Mesothelial cell of epicardium (in vitro differentiated cells): ENCODE measurements around the gene CADPS2. TPM values are rescaled to one million over a fixed set of nuclear protein-coding genes. Genes with fewer than 3 reads are reported as not detected.
A peak's percentile ranks its signal among the peaks of the same experiment; 100 is the strongest.
"Not testable (repeated sequence)": the region's sequence is repeated elsewhere in the genome, so short reads cannot be mapped to it uniquely, and the experiment has no call there.

Experiments used
- DNase-seq, 2 experiments: peaks; one replicate each; pipeline ENCODE4 v3.0.0; 2021; ENCODE audit warnings: low spot score in 2 of 2; ENCODE audit not compliant: unreplicated experiment in 2 of 2
- H3K27ac Mint-ChIP-seq: 2 replicates; pipeline ENCODE4 v1.8.0; 2021; ENCODE audit warnings: mixed read lengths
- H3K27me3 Mint-ChIP-seq: 2 replicates; pipeline ENCODE4 v1.8.0; 2021; ENCODE audit warnings: low read depth, mixed read lengths
- H3K36me3 Mint-ChIP-seq: 2 replicates; pipeline ENCODE4 v1.8.0; 2021; ENCODE audit warnings: mixed read lengths
- H3K4me1 Mint-ChIP-seq: 2 replicates; pipeline ENCODE4 v1.8.0; 2021; ENCODE audit warnings: mixed read lengths
- H3K4me3 Mint-ChIP-seq: 2 replicates; pipeline ENCODE4 v1.8.0; 2021; ENCODE audit warnings: mild to moderate bottlenecking, moderate library complexity, mixed read lengths
- H3K9me3 Mint-ChIP-seq: 2 replicates; pipeline ENCODE4 v1.8.0; 2021; ENCODE audit warnings: mixed read lengths
- total RNA-seq: library from RNA; stranded (reverse); gene quantifications from 3 replicates; pipeline ENCODE4 v1.2.1, GENCODE V29; 2021
- TF ChIP-seq, protein P1 (sequence below): fragments of 200-600 bp; sonication (generic); IDR thresholded peaks from one replicate; pipeline ENCODE4 v1.5.0; 2021; ENCODE audit warnings: antibody characterized with exemption; ENCODE audit not compliant: unreplicated experiment

Gene CADPS2
- total RNA-seq, 1 donor from 2014 or later, result 2.7 TPM

DNA sequence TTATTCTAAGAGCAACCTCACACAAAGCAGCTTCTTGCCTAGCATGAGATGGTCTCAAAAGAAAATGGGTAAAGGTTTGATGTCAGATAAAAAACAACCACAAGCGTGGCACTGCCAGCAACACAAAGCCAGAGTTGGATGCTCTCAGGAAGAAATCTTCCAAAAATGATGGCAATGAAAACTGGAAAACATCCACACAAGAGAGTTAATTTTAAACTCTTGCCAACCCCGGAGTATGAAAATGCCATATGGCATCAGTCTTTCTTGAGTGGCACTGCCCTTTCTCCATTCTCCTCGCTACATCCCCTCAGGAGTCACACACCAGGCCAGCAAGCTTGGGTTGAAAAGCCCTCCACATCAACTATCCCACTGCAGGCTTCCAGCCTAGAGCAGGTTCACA is 41.0 kb downstream of the CADPS2 start:
- TF ChIP-seq, protein P1, sequence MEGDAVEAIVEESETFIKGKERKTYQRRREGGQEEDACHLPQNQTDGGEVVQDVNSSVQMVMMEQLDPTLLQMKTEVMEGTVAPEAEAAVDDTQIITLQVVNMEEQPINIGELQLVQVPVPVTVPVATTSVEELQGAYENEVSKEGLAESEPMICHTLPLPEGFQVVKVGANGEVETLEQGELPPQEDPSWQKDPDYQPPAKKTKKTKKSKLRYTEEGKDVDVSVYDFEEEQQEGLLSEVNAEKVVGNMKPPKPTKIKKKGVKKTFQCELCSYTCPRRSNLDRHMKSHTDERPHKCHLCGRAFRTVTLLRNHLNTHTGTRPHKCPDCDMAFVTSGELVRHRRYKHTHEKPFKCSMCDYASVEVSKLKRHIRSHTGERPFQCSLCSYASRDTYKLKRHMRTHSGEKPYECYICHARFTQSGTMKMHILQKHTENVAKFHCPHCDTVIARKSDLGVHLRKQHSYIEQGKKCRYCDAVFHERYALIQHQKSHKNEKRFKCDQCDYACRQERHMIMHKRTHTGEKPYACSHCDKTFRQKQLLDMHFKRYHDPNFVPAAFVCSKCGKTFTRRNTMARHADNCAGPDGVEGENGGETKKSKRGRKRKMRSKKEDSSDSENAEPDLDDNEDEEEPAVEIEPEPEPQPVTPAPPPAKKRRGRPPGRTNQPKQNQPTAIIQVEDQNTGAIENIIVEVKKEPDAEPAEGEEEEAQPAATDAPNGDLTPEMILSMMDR, result no peak
- Mint-ChIP-seq H3K27ac (no peak overlapping the region), H3K36me3 (no peaks in the 10 kb centered on the region), H3K4me1 (no peaks in the 10 kb centered on the region), H3K4me3 (no peak overlapping the region), H3K27me3 (no peaks in the 10 kb centered on the region), H3K9me3 (no peaks in the 10 kb centered on the region)
- no peak for DNase-seq

DNA sequence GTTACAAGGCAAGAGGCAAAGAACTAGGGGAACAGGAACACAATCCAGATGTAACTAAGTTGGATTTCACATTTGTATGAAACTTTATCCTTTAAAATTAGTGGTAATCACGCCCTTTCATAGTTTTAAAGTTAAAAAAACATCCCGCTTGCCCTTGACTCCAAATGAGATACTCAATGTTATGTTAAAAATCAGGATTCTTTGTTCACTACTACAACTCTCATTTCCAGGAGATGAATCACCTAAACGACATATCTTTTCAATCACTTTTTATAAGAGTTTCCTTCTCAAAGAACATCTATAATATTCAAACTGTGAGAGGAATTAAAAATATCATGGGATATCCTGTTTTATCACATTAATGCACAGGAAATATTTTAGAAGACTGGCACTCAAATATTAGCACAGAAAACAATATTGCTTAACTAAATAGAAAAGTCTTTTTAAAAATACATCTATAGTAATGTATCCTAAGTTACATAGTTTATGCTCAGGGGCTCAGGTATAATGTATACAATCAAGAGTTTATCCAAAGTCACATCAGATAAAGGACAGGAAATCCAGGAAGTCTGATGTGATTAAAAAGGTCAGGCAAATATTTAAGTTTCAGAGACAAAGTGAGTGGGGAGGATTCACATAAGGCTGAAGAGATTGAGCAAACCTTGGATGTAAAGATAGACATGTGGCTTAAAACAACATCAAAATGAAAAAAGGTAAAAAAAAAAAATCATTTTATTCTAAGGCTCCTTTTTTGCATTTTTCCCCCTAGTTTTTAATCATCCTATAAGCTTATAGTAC is 41.9 kb downstream of the CADPS2 start:
- Mint-ChIP-seq H3K4me3 (no peak overlapping the region), H3K36me3 (no peaks in the 10 kb centered on the region), H3K27me3 (no peaks in the 10 kb centered on the region), H3K27ac (no peak overlapping the region), H3K4me1 (no peaks in the 10 kb centered on the region), H3K9me3 (no peaks in the 10 kb centered on the region)
- no peak for DNase-seq
- TF ChIP-seq, protein P1, result no peak

DNA sequence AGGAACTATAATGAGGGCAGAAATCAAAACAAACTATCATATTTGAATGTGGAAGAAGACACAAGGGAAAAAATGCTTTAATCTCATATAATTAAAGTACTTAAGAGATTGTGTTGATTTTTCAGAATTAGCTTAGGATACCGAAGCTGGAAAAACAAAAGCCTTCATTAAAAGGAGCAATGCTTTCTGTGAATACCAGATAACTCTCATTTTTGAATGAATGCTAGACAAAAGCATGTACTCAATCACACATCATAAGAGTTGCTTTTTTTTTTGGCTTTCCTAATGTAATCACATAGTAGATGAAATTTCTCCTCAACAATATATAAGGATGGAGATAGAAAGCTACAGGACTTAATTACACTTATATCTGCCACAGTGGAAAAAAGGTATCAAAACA is 43.3 kb downstream of the CADPS2 start:
- Mint-ChIP-seq H3K27ac (no peak overlapping the region), H3K36me3 (no peaks in the 10 kb centered on the region), H3K27me3 (no peaks in the 10 kb centered on the region), H3K4me3 (no peak overlapping the region), H3K9me3 (peaks cover 5% of the 10 kb centered on the region), H3K4me1 (no peaks in the 10 kb centered on the region)
- TF ChIP-seq, protein P1, result no peak
- no peak for DNase-seq

DNA sequence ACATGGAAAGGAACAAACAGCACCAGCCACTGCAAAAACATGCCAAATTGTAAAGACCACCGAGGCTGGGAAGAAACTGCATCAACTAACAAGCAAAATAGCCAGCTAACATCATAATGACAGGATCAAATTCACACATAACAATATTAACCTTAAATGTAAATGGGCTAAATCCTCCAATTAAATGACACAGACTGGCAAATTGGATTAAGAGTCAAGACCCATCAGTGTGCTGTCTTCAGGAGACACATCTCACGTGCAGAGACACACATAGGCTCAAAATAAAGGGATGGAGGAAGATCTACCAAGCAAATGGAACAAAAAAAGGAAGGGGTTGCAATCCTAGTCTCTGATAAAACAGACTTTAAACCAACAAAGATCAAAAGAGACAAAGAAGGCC is 50.0 kb downstream of the CADPS2 start:
- not testable (repeated sequence) for H3K27ac Mint-ChIP-seq, H3K27me3 Mint-ChIP-seq, DNase-seq, H3K4me3 Mint-ChIP-seq, H3K36me3 Mint-ChIP-seq, H3K4me1 Mint-ChIP-seq
- peaks cover 25% of the 10 kb centered on the region for H3K9me3 Mint-ChIP-seq

DNA sequence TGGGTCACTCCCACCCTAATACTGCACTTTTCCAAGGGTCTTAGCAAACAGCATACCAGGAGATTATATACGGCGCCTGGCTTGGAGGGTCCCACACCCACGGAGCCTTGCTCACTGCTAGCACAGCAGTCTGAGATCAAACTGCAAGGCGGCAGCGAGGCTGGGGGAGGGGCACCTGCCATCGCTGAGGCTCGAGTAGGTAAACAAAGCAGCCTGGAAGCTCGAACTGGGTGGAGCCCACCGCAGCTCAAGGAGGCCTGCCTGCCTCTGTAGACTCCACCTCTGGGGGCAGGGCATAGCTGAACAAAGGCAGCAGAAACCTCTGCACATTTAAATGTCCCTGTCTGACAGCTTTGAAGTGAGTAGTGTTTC is 51.7 kb downstream of the CADPS2 start:
- H3K36me3 Mint-ChIP-seq, DNase-seq, H3K27ac Mint-ChIP-seq, H3K27me3 Mint-ChIP-seq, H3K4me1 Mint-ChIP-seq: not testable (repeated sequence)
- H3K9me3 Mint-ChIP-seq, result peaks cover 25% of the 10 kb centered on the region
- peak overlapping the region; percentile 27 for H3K4me3 Mint-ChIP-seq

DNA sequence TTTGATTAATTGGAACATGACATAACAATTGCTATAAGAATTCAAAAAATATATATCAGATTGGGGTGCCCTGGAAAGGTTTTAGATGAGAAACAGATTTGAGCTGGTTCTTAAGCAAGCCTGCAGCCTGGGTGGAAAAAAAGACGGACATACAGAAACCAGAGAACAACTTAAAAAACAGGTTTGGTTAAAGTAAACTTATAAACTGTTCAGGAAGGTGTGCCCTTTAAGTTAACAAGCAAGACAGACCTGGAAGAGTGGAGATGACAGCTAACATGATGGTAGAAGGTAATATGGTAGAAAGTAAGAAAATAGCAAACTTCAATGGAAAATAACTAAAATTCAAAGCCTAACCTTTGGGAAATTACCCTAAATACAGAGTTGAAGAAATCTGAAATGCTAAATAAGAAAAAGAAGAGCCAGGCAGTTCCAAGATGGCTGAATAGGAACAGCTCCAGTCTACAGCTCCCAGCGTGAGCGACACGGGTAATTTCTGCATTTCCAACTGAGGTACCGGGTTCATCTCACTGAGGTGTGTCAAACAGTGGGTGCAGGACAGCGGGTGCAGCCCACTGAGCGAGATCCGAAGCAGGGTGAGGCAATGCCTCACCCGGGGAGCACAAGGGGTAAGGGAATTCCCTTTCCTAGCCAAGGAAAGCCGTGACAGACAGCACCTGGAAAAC is 52.2 kb downstream of the CADPS2 start:
- Mint-ChIP-seq H3K4me1 (peaks cover 4% of the 10 kb centered on the region), H3K4me3 (peak overlapping the region; percentile 27), H3K9me3 (peaks cover 25% of the 10 kb centered on the region), H3K27me3 (no peaks in the 10 kb centered on the region), H3K27ac (no peak overlapping the region), H3K36me3 (no peaks in the 10 kb centered on the region)
- no peak for DNase-seq
- TF ChIP-seq, protein P1, result no peak
